MM.1S (cell line): ENCODE measurements around the gene ZFP28.

Experiments used
- CTCF ChIP-seq: fragments of 300-600 bp; sonication (generic); IDR thresholded peaks from 2 replicates; pipeline ENCODE4 v1.5.1; 2016; ENCODE audit warnings: antibody characterized with exemption, low read length, mixed read lengths
- EZH2 ChIP-seq: fragments of 300-600 bp; sonication (generic); optimal IDR thresholded peaks from 2 replicates; pipeline ENCODE3; 2017; ENCODE audit warnings: low read depth, mild to moderate bottlenecking, antibody characterized with exemption, low read length, mixed read lengths
- EZH2phosphoT487 ChIP-seq: fragments of 300-600 bp; sonication (generic); IDR thresholded peaks from 2 replicates; pipeline ENCODE4 v1.6.1; 2018; ENCODE audit warnings: antibody characterized with exemption, low read length

- no peak for TF ChIP-seq CTCF
- TF ChIP-seq EZH2 = no peak
- no peak for TF ChIP-seq EZH2phosphoT487
Measured at GRCh38 chr19:56601375-56601774, 62.6 kb downstream of the ZFP28 start.
